Measurements from ENCODE around the gene RAMP2.

DNA sequence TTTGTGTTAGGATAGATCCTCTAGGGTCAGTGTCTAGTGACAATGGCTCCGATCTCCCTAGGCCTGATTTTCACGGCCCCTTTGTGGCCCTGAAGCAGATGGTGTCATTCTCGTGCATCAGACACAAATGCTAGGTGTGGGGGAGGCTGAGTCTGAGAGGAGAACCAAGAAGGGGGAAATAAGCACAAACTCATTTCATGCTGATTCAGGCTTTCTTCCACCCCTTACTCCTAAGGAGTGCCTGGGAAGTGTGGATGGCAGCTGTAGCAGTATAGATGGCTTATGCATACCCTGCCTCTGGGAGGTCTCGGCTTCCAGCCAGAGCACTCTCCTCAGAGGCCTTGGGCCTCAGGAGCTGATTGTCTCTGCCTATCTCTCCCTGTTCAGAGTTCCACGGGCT lies 17.5 kb downstream of the RAMP2 start:
- TF ChIP-seq POLR2A (IDR thresholded peaks at IDR 0.05) = no peak
- TF ChIP-seq, protein P1, sequence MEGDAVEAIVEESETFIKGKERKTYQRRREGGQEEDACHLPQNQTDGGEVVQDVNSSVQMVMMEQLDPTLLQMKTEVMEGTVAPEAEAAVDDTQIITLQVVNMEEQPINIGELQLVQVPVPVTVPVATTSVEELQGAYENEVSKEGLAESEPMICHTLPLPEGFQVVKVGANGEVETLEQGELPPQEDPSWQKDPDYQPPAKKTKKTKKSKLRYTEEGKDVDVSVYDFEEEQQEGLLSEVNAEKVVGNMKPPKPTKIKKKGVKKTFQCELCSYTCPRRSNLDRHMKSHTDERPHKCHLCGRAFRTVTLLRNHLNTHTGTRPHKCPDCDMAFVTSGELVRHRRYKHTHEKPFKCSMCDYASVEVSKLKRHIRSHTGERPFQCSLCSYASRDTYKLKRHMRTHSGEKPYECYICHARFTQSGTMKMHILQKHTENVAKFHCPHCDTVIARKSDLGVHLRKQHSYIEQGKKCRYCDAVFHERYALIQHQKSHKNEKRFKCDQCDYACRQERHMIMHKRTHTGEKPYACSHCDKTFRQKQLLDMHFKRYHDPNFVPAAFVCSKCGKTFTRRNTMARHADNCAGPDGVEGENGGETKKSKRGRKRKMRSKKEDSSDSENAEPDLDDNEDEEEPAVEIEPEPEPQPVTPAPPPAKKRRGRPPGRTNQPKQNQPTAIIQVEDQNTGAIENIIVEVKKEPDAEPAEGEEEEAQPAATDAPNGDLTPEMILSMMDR (IDR thresholded peaks at IDR 0.05) = no peak

Data from thyroid gland (tissue), 4 donors.